ENCODE data around the gene ZNF586.
"Not testable (repeated sequence)": the region's sequence is repeated elsewhere in the genome, so short reads cannot be mapped to it uniquely, and the experiment has no call there.

ZNF586 gene

DNA sequence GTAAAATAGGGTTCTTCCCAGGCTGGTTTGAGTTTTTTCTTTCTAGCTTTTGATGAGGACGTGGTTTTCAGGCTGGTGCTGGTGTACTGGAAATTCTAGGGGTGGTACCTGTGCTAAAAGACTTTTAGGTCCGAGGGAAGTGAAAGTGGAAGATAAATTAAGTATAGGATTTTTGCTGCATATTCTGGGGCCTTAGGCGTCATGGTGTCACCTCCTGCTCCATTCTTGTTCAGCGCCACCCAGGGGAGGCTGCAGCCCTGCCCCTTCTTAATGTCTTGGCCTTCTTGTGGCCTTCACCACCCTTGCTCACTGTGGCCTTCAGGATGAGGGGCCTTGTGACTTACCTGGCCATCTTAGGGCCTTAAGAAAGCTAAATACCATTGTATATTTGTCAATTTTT is 32.8 kb downstream of the ZNF586 start:
- H3K36me3 ChIP-seq (ENCODE audit: control insufficient read depth, low read depth, low read length), result no peaks in the 10 kb centered on the region
- peaks cover 33% of the 10 kb centered on the region for H3K4me1 ChIP-seq (ENCODE audit: control insufficient read depth, low read depth, low read length)
- no peaks in the 10 kb centered on the region for H3K27me3 ChIP-seq (ENCODE audit: control insufficient read depth, insufficient read depth, low read length)
- no peak overlapping the region for H3K27ac ChIP-seq (ENCODE audit: low read length)
- H3K9me3 ChIP-seq (ENCODE audit: control insufficient read depth, low read depth, low read length), result no peaks in the 10 kb centered on the region
- H3K4me3 ChIP-seq (ENCODE audit: low read length), result no peak overlapping the region
- H3K9ac ChIP-seq (ENCODE audit: low read length), result no peak overlapping the region

DNA sequence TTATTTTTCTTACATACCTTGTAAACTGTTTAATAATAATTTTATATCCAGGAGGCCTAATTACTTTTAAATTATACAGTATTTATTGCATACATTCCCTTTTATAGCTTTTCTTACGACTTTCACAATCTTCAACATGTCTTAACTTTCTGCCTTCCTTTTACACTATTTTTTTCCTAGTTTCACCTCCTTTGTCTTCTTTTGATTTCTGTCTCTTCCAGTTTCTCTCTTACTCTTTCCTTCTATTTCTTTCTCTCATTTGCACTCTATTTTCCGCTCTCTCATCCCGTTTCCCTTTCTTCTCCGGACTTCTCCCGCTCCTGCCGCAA is 33.8 kb downstream of the ZNF586 start:
- Histone ChIP-seq H3K4me3 (ENCODE audit: low read length) (peak overlapping the region; percentile 90), H3K36me3 (ENCODE audit: control insufficient read depth, low read depth, low read length) (peaks cover 9% of the 10 kb centered on the region), H3K9ac (ENCODE audit: low read length) (peak overlapping the region; percentile 97), H3K9me3 (ENCODE audit: control insufficient read depth, low read depth, low read length) (no peaks in the 10 kb centered on the region), H3K27ac (ENCODE audit: low read length) (peak overlapping the region; percentile 98), H3K27me3 (ENCODE audit: control insufficient read depth, insufficient read depth, low read length) (no peaks in the 10 kb centered on the region), H3K4me1 (ENCODE audit: control insufficient read depth, low read depth, low read length) (peaks cover 33% of the 10 kb centered on the region)

DNA sequence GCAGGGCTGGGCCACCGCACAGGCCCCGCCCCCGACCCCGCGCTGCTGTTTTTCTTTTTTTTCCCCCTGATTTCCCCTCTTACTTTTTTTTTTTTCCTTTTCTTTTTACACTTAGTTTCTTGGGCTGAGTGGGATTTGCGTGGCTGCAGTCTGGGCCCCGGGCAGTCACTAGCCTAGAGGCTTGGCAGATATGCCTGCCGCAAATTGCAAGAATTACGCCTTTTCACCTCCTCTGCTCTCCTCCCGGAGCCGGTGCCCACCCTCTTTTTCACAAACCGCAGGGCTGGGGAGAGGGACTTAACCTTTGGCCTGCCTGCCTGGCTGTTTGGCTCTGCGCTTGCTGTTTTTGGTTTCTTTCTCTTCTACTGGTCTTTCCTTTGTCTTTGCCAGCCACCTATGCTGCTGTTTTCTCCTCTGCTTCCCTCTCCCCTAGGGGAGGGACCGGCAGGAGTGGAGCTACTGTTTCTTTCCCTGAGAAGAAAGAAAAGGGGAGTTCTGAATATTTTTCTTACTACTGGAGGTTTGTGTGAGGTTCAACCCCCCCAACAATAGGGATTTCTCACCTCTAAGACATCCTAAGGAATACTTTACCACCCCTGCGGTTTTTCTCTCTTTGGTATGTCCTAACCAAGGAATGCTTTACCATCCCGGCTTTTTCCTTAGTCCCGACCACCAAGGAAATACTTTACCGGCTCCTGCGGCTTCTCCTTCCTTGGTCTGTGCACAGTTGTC is 34.3 kb downstream of the ZNF586 start:
- H3K27ac ChIP-seq (ENCODE audit: low read length), result peak overlapping the region; percentile 98

DNA sequence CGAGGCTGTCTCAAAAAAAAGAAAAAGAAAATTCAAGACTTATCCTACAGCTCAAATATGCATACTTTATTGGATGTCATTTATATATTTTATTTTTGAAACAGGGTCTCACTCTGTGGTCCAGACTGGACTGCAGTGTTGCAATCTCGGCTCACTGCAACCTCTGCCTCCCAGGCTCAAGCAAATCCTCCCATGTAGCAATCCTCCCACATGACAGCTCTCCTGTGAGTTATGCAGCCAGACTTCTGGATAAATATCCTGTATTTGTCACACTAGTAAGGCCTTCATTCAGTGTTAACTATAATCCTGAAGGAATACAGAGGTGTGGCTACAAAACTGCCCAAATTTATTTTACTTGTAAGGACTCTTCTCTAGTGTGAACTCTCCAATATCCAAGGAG is 38.1 kb downstream of the ZNF586 start:
- Histone ChIP-seq H3K36me3 (ENCODE audit: control insufficient read depth, low read depth, low read length) (peaks cover 36% of the 10 kb centered on the region), H3K4me1 (ENCODE audit: control insufficient read depth, low read depth, low read length) (peaks cover 13% of the 10 kb centered on the region), H3K4me3 (ENCODE audit: low read length) (no peak overlapping the region), H3K27me3 (ENCODE audit: control insufficient read depth, insufficient read depth, low read length) (no peaks in the 10 kb centered on the region), H3K9ac (ENCODE audit: low read length) (no peak overlapping the region), H3K9me3 (ENCODE audit: control insufficient read depth, low read depth, low read length) (no peaks in the 10 kb centered on the region), H3K27ac (ENCODE audit: low read length) (no peak overlapping the region)

More for the DNA sequence above, 34.3 kb downstream of the ZNF586 start:
- Histone ChIP-seq H3K9ac (ENCODE audit: low read length) (peak overlapping the region; percentile 97), H3K36me3 (ENCODE audit: control insufficient read depth, low read depth, low read length) (peaks cover 13% of the 10 kb centered on the region), H3K27me3 (ENCODE audit: control insufficient read depth, insufficient read depth, low read length) (no peaks in the 10 kb centered on the region), H3K9me3 (ENCODE audit: control insufficient read depth, low read depth, low read length) (no peaks in the 10 kb centered on the region), H3K4me1 (ENCODE audit: control insufficient read depth, low read depth, low read length) (peaks cover 33% of the 10 kb centered on the region), H3K4me3 (ENCODE audit: low read length) (peak overlapping the region; percentile 90)

DNA sequence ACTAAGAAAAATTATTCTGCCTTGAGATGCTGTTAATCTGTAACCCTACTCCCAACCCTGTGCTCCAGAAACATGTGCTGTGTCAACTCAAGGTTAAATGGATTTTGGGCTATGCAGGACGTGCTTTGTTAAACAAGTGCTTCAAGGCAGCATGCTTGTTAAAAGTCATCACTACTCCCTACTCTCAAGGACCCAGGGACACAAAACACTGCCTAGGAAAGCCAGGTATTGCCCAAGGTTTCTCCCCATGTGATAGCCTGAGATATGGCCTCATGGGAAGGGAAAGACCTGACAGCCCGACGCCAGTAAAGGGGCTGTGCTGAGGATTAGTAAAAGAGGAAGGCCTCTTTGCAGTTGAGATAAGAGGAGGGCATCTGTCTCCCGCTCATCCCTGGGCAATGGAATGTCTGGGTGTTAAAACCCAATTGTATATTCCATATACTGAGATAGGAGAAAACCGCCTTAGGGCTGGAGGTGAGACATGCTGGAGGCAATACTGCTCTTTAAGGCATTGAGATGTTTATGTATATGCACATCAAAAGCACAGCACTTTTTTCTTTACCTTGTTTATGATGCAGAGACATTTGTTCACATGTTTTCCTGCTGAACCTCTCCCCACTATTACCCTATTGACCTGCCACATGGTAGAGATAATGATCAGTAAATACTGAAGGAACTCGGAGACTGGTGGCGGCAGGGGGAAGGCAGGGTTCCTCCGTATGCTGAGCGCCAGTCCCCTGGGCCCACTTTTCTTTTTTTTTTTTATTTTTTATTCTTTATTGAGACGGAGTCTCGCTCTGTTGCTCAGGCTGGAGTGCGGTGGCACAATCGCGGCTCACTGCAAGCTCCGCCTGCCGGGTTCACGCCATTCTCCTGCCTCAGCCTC is 41.2 kb downstream of the ZNF586 start:
- not testable (repeated sequence) for H3K27ac ChIP-seq (ENCODE audit: low read length); H3K27me3 ChIP-seq (ENCODE audit: control insufficient read depth, insufficient read depth, low read length); H3K4me3 ChIP-seq (ENCODE audit: low read length); H3K9ac ChIP-seq (ENCODE audit: low read length); H3K4me1 ChIP-seq (ENCODE audit: control insufficient read depth, low read depth, low read length); H3K9me3 ChIP-seq (ENCODE audit: control insufficient read depth, low read depth, low read length)
- H3K36me3 ChIP-seq (ENCODE audit: control insufficient read depth, low read depth, low read length), result peaks cover 39% of the 10 kb centered on the region

DNA sequence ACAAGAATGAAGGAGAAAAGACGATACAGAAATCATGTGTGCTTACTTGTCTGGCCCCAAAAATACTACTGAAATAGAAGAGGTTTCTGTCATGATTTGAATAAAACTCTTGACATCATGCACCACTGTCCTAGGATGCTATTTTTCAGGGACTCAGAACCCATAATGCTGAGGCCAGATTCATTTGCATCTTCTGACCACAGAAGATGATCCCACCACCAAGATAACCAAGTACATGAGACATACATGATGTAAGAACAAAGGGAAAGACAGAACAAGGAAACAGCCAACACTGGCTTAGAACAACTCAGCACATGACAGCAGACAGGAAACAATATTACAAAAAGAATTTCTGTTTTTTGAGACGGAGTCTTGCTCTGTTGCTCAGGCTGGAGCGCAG is 42.8 kb downstream of the ZNF586 start:
- no peak overlapping the region for H3K9ac ChIP-seq (ENCODE audit: low read length)
- peaks cover 39% of the 10 kb centered on the region for H3K36me3 ChIP-seq (ENCODE audit: control insufficient read depth, low read depth, low read length)
- H3K9me3 ChIP-seq (ENCODE audit: control insufficient read depth, low read depth, low read length), result no peaks in the 10 kb centered on the region
- H3K27me3 ChIP-seq (ENCODE audit: control insufficient read depth, insufficient read depth, low read length), result no peaks in the 10 kb centered on the region
- no peak overlapping the region for H3K27ac ChIP-seq (ENCODE audit: low read length)
- no peaks in the 10 kb centered on the region for H3K4me1 ChIP-seq (ENCODE audit: control insufficient read depth, low read depth, low read length)
- H3K4me3 ChIP-seq (ENCODE audit: low read length), result no peak overlapping the region

DNA sequence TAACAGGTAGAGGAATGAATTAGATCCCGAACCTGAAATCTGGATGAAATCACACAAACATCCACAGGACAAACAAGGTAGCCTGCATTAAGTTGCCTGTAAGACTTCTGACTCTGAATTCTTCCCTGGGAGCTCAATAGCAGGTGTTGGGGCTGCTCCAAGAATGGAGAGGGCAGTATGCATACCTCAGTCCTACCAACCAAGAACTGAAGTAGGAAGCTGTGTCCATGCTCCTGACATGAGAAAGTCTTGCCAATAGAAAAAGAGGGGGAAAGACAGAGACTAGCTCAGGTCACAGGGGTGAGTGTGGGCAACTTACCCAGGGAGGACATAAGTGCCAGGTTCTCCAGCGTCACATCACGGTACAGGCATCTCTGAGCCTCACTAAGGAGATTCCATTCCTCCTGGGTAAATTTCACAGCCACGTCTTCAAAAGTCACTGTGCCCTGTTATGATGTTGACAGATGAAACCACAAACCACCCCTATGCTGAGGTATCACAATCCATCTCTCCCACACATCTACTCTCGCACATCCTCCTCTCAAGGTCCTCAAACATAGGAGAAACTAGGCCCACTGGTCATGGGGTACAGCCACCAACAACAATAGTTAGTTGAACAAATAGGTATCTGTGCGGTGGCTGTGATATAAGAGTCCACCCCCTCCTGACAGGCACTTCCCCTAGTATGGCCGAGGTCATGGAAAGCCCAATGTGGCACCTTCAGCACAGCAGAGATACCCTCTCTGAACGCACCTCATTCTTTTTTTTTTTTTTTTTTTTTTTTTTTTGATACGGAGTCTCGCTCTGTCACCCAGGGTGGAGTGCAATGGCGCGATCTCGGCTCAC is 43.7 kb downstream of the ZNF586 start:
- not testable (repeated sequence) for H3K27me3 ChIP-seq (ENCODE audit: control insufficient read depth, insufficient read depth, low read length); H3K9ac ChIP-seq (ENCODE audit: low read length); H3K27ac ChIP-seq (ENCODE audit: low read length); H3K4me1 ChIP-seq (ENCODE audit: control insufficient read depth, low read depth, low read length); H3K9me3 ChIP-seq (ENCODE audit: control insufficient read depth, low read depth, low read length)
- H3K36me3 ChIP-seq (ENCODE audit: control insufficient read depth, low read depth, low read length), result peaks cover 31% of the 10 kb centered on the region
- peak overlapping the region; percentile 99 for H3K4me3 ChIP-seq (ENCODE audit: low read length)

DNA sequence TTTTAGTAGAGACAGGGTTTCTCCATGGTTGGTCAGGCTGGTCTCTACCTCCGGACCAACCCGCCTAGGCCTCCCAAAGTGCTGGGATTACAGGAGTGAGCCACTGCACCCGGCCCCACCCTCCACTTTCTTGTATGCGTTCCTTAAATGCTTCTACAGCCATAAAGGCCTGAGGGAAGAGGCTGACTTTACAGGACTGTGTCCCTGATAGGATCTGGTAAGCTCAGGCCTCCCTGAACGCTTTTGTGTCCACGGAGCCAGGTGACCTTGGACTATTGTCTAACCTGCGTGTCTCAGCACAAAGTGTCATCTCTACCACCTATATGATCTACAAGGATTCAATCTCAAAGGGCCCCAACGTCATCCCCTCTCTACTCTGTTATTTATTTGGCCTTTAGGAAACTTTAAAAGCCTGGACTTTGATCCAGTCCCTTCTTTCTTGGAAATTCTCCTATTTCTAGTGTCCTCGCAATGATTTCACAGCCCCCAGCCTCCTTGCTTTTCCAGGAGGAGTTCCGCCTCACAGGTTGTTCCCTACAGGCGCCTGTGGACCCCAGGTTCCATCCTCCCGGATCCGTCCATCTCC is 44.5 kb downstream of the ZNF586 start:
- Histone ChIP-seq H3K36me3 (ENCODE audit: control insufficient read depth, low read depth, low read length) (peaks cover 25% of the 10 kb centered on the region), H3K9ac (ENCODE audit: low read length) (peak overlapping the region; percentile 84), H3K4me1 (ENCODE audit: control insufficient read depth, low read depth, low read length) (peaks cover 3% of the 10 kb centered on the region), H3K27ac (ENCODE audit: low read length) (no peak overlapping the region), H3K27me3 (ENCODE audit: control insufficient read depth, insufficient read depth, low read length) (no peaks in the 10 kb centered on the region), H3K9me3 (ENCODE audit: control insufficient read depth, low read depth, low read length) (no peaks in the 10 kb centered on the region), H3K4me3 (ENCODE audit: low read length) (peak overlapping the region; percentile 99)

DNA sequence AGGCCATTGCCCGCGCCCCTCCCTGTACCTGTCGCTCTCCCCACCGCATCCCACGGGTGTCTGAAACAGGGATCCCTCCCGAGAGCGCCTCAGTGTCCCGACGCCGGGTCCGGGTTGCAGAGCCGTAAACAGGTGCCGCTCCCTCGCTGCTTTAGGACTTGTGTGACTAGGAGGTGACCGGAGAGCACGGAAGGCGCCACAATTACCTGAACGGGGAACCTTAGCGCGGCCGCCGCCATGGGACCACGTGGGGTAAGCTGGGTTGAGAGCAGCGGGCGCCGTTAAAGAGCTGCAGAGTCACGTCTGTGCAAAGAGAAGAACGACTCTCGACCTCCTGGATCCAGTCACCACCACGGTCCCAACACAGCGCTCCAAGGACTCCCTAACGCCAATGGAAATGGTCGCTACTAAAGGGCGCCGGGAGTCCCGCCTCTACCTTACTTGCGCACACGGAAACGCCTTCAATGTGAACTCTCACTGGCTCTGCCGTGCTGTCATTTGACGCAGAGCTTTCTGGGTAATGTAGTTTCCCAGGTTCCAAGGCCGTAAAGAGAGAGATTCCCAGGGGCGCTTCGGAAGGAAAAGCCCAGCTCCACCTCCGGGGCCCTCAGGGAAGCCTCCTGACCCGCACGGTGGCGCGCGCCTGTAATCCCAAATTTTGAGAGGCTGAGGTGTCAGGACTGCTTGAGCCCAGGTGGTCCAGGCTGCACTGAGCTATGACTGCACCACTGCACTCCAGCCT is 45.2 kb downstream of the ZNF586 start, which contains the start of gene ZNF552:
TSS of gene ZNF552 (minus strand) at position 409 of the 742 bp plus-strand sequence. CDS start at position 239, 170 bp downstream.
- Histone ChIP-seq H3K27me3 (ENCODE audit: control insufficient read depth, insufficient read depth, low read length) (no peaks in the 10 kb centered on the region), H3K9me3 (ENCODE audit: control insufficient read depth, low read depth, low read length) (no peaks in the 10 kb centered on the region), H3K9ac (ENCODE audit: low read length) (peak within 1 kb of the TSS; percentile 84), H3K4me3 (ENCODE audit: low read length) (peak within 1 kb of the TSS; percentile 99), H3K36me3 (ENCODE audit: control insufficient read depth, low read depth, low read length) (peaks cover 18% of the 10 kb centered on the region), H3K27ac (ENCODE audit: low read length) (no peak within 1 kb of the TSS), H3K4me1 (ENCODE audit: control insufficient read depth, low read depth, low read length) (peaks cover 3% of the 10 kb centered on the region)

DNA sequence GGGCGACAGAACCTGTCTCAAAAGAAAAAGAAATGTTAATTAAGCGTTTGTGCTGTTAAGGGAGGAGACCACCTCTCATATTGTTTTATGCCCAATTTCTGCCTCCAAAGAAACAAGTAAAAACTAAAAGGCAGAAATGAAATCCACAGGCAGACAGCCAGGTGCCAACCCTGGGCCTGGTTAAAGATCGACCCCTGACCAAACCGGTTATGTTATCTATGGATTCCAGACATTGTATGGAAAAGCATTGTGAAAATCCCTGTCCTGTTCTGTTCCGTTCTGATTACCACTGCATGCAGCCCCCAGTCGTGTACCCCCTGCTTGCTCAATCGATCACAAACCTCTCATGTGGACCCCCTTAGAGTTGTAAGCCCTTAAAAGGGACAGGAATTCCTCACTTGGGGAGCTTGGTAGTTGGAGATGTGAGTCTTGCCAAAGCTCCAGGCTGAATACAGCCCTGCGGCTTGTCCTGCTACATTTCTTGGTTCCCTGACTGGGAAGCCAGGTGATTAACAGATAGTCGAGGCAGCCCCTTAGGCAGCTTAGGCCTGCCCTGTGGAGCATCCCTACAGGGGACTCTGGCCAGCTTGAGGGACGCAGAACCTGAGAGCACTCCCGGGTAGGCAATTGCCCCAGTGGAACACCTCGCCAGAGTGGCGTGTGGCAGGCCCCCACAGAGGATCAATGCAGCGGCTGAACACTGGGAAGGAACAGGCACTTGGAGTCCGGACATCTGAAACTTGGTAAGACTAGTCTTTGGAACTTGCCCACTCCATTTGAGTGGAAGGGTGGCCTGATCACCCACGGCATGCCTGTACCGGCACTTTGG is 46.0 kb downstream of the ZNF586 start:
- Histone ChIP-seq H3K4me3 (ENCODE audit: low read length) (peak overlapping the region; percentile 99), H3K9ac (ENCODE audit: low read length) (no peak overlapping the region), H3K4me1 (ENCODE audit: control insufficient read depth, low read depth, low read length) (peaks cover 3% of the 10 kb centered on the region)

More for the DNA sequence above, 46.0 kb downstream of the ZNF586 start:
- Histone ChIP-seq H3K27me3 (ENCODE audit: control insufficient read depth, insufficient read depth, low read length) (no peaks in the 10 kb centered on the region), H3K27ac (ENCODE audit: low read length) (no peak overlapping the region), H3K36me3 (ENCODE audit: control insufficient read depth, low read depth, low read length) (peaks cover 10% of the 10 kb centered on the region), H3K9me3 (ENCODE audit: control insufficient read depth, low read depth, low read length) (no peaks in the 10 kb centered on the region)

Data from iPS-18a (cell line).